ENCODE data around the gene TENM4. TPM values are rescaled to one million over a fixed set of nuclear protein-coding genes. Genes with fewer than 3 reads are reported as not detected.

Gene TENM4
- polyA plus RNA-seq, 3 donors: 0.31 to 1.7 TPM; not detected in 1

DNA sequence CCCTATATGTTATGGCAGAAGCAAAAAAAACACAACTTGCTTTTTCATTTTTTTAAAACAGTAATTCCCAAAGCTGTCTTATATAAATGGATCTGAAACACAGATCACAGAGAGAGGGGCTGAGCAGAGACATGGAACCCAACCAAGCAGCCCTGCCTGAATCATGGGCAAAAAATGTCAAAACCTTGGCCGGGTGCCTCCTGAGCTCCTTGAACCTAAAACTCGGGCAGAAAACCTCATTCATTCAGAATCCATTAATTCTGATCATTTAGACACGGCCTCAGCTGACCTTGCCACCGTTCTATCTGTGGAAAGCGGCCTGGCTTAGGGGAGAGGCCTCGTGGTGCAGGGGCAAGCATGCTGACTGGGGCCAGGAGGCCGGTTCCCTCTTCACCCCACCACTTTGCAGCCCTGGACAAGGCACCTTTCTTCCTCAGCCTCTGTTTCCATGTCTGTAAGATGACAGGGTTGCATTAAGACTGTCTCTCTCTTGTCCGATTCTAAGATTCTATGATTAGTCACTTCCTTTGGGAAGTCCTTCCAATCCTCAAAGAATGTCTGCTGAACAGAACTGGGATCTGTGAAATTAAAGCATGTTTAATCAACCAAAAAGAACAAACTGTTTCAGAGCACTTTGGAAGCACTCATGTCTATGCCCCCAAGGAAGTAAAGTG, 26.0 kb downstream of the TENM4 start:
- intact Hi-C loops (cut with micrococcal nuclease): no loop called here
- no peak overlapping the region for H3K27ac Mint-ChIP-seq

GRCh38 chr11:79414041-79414440, 26.8 kb downstream of the TENM4 start:
- peaks cover 3 to 22% (median 4%) of the 10 kb centered on the region in 3 donors for H3K27me3 Mint-ChIP-seq (ENCODE audit: low read depth in 3 of 3)

More for the DNA sequence above, 26.0 kb downstream of the TENM4 start:
- no peaks in the 10 kb centered on the region for H3K79me2 ChIP-seq (ENCODE audit: insufficient read depth, low read length)
- no peak for TF ChIP-seq CTCF (IDR thresholded peaks at IDR 0.05)
- peaks cover 3 to 21% (median 5%) of the 10 kb centered on the region in 3 donors for H3K27me3 Mint-ChIP-seq (ENCODE audit: low read depth in 3 of 3)
- H3K36me3 ChIP-seq (replicated peaks in 1 of 2; ENCODE audit: control insufficient read depth in 1 of 2, insufficient read depth in 2 of 2, low read length in 2 of 2): no peaks in the 10 kb centered on the region
- DNase-seq: no peak
- H3K9me3 Mint-ChIP-seq: peaks cover 0 to 11% (median 2%) of the 10 kb centered on the region in 7 donors
- H3K4me1 ChIP-seq (ENCODE audit: control insufficient read depth in 1 of 2, insufficient read depth in 2 of 2, low read length in 2 of 2): no peaks in the 10 kb centered on the region
- H4K20me1 ChIP-seq (ENCODE audit: insufficient read depth, low read length): peaks cover 3% of the 10 kb centered on the region
- no peaks in the 10 kb centered on the region for H3K4me1 Mint-ChIP-seq
- no peak overlapping the region for H3K9ac ChIP-seq (ENCODE audit: insufficient read depth, low read length, poor library complexity, severe bottlenecking)
- no peak overlapping the region for H3K4me3 Mint-ChIP-seq
- no peaks in the 10 kb centered on the region for H3K9me3 ChIP-seq (replicated peaks in 1 of 2; ENCODE audit: control insufficient read depth in 1 of 2, insufficient read depth in 1 of 2, low read length in 2 of 2)
- no peak overlapping the region for H3K27ac ChIP-seq (ENCODE audit: low read depth in 1 of 2, low read length in 2 of 2)
- no peak overlapping the region for H2AFZ ChIP-seq (ENCODE audit: insufficient read depth, low read depth, low read length, poor library complexity, severe bottlenecking)
- peaks cover 0 to 31% of the 10 kb centered on the region in 2 donors for H3K27me3 ChIP-seq (ENCODE audit: control insufficient read depth in 2 of 2, insufficient read depth in 2 of 2, low read length in 2 of 2)
- H3K36me3 Mint-ChIP-seq: no peaks in the 10 kb centered on the region
- H3K4me3 ChIP-seq (replicated peaks in 1 of 3; ENCODE audit: low read depth in 2 of 3, low read length in 3 of 3): no peak overlapping the region
- no CpG with 5 or more reads among the region's 8 CpGs for WGBS (ENCODE audit: insufficient coverage)
- H3K4me2 ChIP-seq (replicated peaks; ENCODE audit: extremely low read depth, low read length, poor library complexity, severe bottlenecking): no peak overlapping the region

More at GRCh38 chr11:79414041-79414440, 26.8 kb downstream of the TENM4 start:
- H3K36me3 Mint-ChIP-seq: no peaks in the 10 kb centered on the region
- peaks cover 0 to 33% of the 10 kb centered on the region in 2 donors for H3K27me3 ChIP-seq (ENCODE audit: control insufficient read depth in 2 of 2, insufficient read depth in 2 of 2, low read length in 2 of 2)
- H3K4me3 Mint-ChIP-seq: no peak overlapping the region
- H3K4me1 Mint-ChIP-seq: no peaks in the 10 kb centered on the region
- no peak overlapping the region for H3K9ac ChIP-seq (ENCODE audit: insufficient read depth, low read length, poor library complexity, severe bottlenecking)
- no peak overlapping the region for H3K4me2 ChIP-seq (replicated peaks; ENCODE audit: extremely low read depth, low read length, poor library complexity, severe bottlenecking)
- no peaks in the 10 kb centered on the region for H3K79me2 ChIP-seq (ENCODE audit: insufficient read depth, low read length)
- no peaks in the 10 kb centered on the region for H3K36me3 ChIP-seq (replicated peaks in 1 of 2; ENCODE audit: control insufficient read depth in 1 of 2, insufficient read depth in 2 of 2, low read length in 2 of 2)
- intact Hi-C loops (cut with micrococcal nuclease): no loop called here
- no peak overlapping the region for H3K27ac ChIP-seq (ENCODE audit: low read depth in 1 of 2, low read length in 2 of 2)
- no peak overlapping the region for H2AFZ ChIP-seq (ENCODE audit: insufficient read depth, low read depth, low read length, poor library complexity, severe bottlenecking)
- H4K20me1 ChIP-seq (ENCODE audit: insufficient read depth, low read length): no peaks in the 10 kb centered on the region
- H3K27ac Mint-ChIP-seq: no peak overlapping the region
- no peak for TF ChIP-seq CTCF (IDR thresholded peaks at IDR 0.05)
- WGBS (ENCODE audit: insufficient coverage): 84% methylated on average over 3 of the region's 3 CpGs
- no peak for DNase-seq
- peaks cover 0 to 11% (median 2%) of the 10 kb centered on the region in 7 donors for H3K9me3 Mint-ChIP-seq
- H3K4me1 ChIP-seq (ENCODE audit: control insufficient read depth in 1 of 2, insufficient read depth in 2 of 2, low read length in 2 of 2): no peaks in the 10 kb centered on the region
- no peaks in the 10 kb centered on the region for H3K9me3 ChIP-seq (replicated peaks in 1 of 2; ENCODE audit: control insufficient read depth in 1 of 2, insufficient read depth in 1 of 2, low read length in 2 of 2)
- H3K4me3 ChIP-seq (replicated peaks in 1 of 3; ENCODE audit: low read depth in 2 of 3, low read length in 3 of 3): no peak overlapping the region

Data from CD14-positive monocyte (primary cell).